Measurements from ENCODE around the gene JMJD1C.

- TF ChIP-seq CTCF (IDR thresholded peaks at IDR 0.05) (no peak), POLR2A (IDR thresholded peaks at IDR 0.05) (no peak)
These were observed 325.7 kb downstream of the JMJD1C start for GRCh38 chr10:63140077-63140476.
